GM12864 (cell line): Measurements from ENCODE around the gene MTHFD1.

Source experiments
- DNase-seq: peaks from one replicate; pipeline ENCODE4 v3.0.0-alpha.2; 2011; ENCODE audit warnings: low read depth
- H3K4me3 ChIP-seq: 2 replicates; pipeline ENCODE4 v1.5.1; 2011; ENCODE audit warnings: mild to moderate bottlenecking, low read depth, low read length, control low read depth
- TF ChIP-seq, protein P1 (sequence below): IDR thresholded peaks from 2 replicates; pipeline ENCODE4 v1.5.1; 2011; ENCODE audit warnings: low read depth, mild to moderate bottlenecking, moderate library complexity, low read length, control low read depth, inconsistent platforms; ENCODE audit errors: missing control alignments

MTHFD1 gene

DNA sequence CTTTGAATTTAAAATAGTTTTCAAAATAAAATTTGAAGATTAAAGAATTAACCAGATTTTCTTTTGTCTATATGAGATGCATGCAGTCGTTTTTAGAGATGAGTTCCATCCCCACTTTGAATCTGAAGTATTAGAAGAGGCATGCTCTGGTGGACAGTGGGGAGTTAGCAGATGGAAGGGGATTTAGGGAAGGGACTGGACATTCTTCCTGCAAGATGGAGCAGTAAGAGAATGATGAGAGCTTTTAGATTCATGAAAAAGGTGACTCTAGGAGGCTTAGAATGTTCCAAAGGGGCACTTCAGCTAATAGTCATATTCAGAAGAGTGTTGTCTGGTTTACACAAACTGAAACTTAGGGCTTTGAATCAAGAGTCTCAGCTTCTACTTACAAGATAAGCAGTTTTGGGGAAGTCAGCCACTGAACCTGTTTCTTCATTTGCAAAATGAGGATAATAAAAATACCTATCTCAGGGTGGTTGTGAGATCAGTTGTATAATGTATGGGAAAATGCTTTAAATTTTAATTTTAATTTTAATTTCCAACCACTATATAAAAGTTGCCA is 120.1 kb downstream of the MTHFD1 start:
- TF ChIP-seq, protein P1, sequence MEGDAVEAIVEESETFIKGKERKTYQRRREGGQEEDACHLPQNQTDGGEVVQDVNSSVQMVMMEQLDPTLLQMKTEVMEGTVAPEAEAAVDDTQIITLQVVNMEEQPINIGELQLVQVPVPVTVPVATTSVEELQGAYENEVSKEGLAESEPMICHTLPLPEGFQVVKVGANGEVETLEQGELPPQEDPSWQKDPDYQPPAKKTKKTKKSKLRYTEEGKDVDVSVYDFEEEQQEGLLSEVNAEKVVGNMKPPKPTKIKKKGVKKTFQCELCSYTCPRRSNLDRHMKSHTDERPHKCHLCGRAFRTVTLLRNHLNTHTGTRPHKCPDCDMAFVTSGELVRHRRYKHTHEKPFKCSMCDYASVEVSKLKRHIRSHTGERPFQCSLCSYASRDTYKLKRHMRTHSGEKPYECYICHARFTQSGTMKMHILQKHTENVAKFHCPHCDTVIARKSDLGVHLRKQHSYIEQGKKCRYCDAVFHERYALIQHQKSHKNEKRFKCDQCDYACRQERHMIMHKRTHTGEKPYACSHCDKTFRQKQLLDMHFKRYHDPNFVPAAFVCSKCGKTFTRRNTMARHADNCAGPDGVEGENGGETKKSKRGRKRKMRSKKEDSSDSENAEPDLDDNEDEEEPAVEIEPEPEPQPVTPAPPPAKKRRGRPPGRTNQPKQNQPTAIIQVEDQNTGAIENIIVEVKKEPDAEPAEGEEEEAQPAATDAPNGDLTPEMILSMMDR: no peak
- H3K4me3 ChIP-seq: peak overlapping the region; percentile 44; the same call in 1 of the 2 replicates
- no peak for DNase-seq

DNA sequence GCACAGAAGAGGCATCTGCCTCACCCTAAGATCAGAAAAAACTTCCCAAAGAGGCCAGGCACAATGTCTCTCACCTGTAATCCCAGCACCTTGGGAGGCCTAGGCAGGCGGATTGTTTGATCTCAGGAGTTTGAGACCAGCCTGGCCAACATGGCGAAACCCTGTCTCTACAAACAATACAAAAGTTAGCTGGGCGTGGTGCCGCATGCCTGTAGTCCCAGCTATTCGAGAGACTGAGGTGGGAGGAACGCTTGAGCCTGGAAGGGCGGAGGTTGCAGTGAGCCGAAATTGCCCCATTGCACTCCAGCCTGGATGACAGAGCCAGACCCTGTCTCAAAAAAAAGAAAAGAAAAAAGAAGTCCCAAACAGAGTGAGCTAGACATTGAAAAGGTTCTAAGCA is 120.9 kb downstream of the MTHFD1 start:
- TF ChIP-seq, protein P1: no peak
- peak overlapping the region; percentile 35 for H3K4me3 ChIP-seq
- no peak for DNase-seq
